IPS DF 19.7 (cell line): ENCODE data around the gene LSM6.

Source experiments
- DNase-seq: peaks from one replicate; pipeline ENCODE4 v3.0.0-alpha.2; 2013; ENCODE audit warnings: low read depth, low spot score

LSM6 gene

DNA sequence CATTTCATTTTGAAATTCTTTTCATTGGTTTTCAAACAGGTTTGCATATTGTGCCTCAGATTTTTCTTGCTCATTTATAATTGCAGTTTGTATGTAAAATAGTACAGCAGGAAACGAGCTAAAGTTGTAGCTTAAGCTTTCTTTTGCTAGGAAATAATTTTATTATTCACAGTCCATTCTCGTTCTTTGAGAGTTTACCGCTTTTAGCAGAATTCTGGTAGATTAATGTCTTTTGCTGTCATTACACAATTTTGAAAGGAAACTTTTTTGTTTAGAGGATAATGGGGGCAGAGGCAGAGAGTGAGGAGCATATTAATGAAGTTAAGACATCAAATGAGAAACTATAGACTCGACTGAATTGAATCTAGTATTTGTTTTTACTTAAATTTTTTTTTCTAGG is 10.5 kb downstream of the LSM6 start:
- no peak for DNase-seq

DNA sequence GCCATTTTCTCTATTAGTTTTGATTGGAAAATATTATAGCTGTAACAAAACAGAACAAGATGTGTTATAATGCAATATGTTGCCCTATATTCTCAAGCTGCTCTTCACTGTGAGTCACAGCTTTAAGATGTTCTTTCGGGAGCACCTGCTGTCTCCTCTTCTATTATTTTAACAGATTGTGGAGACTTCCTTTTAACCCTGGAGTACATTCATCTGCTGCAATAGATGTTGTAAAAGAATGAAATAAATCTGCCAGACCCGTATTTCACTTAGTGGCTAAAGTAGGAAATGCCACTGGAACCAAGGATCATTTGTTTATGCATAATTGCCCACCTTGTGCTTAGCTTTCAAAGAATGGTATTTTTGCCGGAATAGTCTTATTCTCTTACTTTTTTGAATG is 11.1 kb downstream of the LSM6 start:
- DNase-seq = no peak

DNA sequence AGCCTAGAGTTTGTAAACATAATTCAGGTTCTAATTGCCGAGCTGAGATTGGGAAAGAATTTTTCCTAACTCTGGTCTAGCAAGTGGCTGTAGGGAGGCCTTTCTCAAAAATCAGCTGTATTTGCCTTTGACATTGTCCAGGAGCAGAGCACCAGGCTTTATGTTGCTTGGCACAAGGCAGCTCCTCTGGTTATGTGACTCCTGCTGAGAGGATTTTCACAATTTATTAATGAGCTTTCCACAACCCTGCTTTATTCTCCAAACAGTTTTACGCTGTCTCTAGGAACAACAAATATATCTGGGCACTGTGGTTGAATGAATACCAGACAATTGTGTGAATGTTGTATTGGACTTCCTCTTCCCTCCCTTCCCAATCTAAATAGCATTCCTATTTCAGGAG is 14.9 kb downstream of the LSM6 start:
- no peak for DNase-seq

DNA sequence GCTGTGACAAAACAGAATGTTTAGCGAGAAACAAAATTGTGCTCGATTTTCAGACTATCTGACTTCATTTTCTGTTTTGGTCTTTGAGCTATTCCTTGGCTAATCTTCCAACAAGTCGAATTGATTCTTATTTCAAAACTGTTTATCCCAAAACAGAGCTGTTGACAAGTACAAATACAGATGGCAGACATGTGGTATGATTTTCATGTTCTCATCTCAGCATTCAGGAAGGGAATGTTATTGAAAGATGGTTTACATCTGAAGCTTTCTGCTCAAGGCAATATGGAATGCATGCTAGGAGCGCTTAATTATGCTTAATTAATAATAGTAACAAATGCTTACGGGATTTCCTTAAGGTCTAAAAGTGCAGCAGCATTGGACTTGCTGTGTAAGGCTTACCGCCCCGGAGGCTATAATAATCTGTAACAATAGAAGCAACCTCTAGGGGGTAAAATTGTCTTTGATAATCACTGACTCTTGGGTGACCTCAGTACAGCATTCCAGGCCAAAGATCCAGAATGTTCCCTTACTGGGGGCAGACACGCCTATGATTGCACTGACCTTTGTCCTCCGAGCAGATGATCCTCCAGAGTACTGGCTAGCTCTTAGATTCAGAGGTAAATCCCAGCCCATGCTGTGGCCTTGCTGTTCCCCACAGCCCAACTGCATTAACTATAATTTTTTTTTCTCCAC is 16.4 kb downstream of the LSM6 start:
- no peak for DNase-seq

DNA sequence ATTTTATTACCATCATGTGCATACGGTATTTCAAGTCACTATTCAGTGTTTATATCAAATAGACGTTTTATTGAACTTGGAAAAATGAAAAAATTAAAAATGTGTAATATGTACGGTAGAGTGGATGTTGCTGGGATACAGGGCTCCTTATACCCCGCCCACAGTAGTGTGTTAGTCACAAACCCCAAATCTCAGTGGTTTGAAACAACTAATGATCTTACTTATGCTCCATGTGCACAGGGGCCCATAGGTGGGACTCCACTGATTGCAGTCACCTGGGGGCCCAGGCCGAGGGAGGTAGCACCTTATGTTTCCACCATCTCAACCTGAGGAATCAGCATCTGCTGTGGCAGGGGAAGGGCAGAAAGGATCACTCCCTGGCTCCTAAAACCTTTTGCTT is 18.1 kb downstream of the LSM6 start:
- DNase-seq = no peak

DNA sequence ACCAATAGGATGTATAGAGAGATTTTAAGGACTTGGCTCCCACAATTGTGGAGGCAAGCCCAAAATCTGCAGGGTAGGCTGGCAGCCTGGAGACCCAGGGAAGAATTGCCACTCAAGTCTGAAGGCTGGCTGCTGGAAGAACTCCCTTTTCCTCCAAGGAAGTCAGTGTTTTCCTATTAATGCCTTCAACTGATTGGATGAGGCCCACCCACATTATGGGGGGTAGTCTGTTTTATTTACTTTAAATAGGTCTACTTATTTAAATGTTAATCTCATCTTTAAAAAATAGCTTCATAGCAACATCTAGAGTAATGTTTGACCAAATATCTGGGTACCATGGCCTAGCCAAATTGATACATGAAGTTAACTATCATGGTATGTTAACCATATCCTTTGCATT is 18.7 kb downstream of the LSM6 start:
- DNase-seq = no peak

DNA sequence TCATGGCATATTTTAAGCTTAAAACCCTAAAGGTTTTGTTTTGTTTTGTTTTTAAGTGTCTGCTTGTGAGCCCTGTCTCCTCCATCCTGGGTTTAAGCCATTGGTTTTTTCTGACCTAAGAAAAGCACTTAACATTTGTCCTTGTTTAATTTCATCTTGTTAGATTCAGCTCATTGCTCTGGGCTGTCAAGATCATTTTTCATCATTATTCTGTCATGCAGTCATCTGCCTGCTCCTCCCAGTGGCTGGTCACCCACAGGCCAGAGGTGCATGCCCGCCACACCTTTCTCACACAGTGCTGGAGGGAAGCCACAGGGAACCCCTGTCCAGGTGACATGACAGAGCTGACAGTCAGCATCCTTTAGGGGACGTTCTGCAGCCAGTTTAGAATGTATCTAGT is 27.1 kb downstream of the LSM6 start:
- no peak for DNase-seq

DNA sequence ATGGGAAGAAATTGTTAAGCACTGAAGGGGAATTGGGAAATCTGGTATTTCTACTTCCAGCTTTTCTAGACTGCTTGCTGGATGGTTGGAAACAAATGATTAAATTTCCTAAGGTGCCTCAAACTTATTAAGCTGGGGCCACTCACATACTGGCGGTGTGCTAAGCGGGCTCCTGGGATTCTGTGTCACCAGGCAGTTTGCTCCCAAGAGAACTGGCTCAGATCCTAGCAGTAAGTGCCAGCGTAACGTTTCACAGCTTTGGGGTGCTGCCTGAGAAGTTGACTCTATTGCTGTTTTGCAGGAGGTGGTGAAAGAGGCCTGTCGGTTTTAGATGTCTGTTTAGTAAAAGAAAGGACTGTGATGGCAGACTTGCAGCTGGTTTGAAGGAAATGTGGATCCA is 31.9 kb downstream of the LSM6 start:
- DNase-seq = no peak

DNA sequence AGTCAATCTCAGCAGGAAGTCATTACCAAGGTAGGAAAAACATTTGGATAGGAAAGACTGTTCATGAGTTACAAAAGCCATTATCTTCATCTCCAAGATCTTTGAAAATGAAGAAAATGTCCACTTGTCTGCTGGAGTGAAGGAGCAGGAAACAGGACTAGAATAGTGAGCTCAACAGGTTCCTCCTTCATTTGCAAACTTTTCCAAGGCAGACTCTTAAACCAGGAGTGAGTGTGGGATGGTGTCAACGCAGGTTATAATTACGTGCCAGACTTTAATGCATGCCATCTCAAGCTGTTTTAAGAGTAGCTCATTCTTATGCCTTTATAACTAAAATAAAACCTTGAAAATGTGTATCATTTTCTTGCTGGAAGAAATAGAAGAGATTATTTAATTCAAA is 35.4 kb downstream of the LSM6 start:
- no peak for DNase-seq

DNA sequence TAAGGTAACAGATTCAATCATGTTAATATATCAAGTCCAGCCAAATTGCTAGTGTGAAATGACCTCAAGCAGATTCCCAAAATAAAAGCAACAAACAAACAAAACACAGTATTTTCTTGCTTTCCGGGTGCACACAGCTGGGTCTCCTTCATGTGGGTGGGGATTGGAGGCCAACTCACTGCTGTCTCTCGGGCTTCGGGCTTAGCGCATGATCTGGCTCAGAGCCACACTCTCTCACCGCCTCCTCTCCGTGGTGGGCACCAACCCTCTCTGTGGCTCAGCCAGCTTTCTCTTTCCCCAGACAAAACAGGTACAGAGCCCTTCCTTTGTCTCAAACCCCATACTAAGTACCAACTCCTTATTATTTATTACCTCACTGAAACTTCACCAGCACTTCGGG is 35.9 kb downstream of the LSM6 start:
- no peak for DNase-seq

DNA sequence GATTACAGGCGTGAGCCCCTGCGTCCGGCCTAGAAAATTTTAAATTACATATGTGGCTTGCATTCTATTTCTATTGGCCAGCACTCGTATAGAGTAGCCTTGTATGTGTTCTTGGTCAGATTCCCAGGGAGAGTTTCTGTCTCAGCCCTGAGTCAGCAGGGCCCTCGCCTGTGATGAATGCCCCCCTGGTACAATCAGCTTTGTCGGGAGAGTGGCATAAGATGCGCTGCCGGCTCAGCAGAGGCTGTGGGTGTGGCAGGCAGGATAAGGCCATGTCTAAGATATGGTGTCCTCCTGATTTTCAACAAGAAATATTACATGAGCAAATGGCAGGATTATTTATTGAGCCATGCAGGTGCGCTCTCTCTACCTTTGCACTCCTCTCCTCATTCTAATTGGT is 37.3 kb downstream of the LSM6 start:
- no peak for DNase-seq

DNA sequence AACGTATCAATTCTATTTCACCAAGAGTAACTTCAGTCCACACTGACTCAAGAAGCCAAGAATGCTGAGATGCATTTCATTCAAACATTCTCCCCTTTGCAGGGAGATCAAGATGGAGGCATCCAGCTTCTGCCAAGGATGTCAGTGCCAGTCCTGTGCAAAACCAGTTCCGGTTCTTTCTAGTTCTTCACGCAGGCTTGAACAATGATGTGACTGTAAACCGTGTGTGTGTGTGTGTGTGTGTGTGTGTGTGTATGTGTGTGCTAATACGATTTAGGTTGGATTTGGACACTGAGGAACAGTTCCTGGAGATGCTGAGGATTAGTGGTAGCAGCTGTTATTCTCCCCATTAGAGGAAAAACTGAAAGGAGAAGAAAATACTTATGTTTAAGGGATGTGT is 38.7 kb downstream of the LSM6 start, which contains the start of gene REELD1:
Gene REELD1, plus strand, starts transcription at position 301 of the 400 bp plus-strand sequence. CDS start 2,415 bp downstream, outside the sequence.
- no peak for DNase-seq

DNA sequence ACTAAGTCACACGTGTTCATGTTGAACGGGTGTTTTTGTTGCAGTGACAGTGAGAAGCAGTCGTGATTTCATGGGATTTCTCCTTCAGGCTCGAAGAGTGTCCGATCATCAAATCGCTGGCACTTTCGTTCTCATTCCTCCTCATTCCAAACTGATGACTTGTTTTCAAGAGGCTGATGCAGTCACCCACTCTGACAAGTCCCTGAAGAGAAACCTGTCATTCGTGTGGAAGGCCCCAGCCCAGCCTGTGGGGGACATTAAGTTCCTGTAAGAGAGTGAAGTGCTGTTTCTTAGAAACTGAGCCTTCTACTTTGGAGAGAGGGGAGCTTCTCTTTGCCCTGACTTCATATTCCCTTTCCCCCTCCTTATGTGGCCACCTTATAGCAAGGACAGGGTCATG is 46.8 kb downstream of the LSM6 start:
- DNase-seq = no peak

DNA sequence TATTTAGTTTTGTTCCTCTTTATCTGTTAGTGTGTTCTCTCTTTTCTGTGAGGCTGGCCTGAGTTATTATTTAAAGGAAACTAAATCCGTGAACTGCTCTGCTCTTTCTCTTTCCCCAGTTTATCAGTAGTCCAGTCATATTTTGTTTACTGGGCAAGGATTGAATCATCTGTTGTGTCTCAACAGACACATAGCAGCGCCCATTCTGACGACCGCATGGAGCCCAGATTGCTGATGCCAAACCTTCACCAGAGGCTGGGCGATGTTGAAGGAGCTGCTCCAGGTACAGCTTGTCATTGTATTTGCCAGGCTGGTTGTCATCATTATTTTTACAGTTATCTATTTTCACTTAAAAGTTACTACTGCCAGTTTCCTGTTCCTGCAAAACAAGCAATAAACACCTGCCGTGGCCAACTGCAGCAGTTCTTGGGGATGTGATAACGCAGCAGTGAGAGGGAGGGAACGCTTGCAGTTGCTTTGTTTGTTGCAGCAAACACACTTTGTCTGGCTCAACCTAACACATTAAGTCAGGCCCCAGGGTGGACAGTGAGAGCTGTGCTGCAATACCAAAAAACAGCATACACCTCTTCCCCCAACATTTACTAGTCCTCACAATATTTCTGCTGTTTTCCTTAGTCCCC is 48.9 kb downstream of the LSM6 start:
- DNase-seq = no peak

DNA sequence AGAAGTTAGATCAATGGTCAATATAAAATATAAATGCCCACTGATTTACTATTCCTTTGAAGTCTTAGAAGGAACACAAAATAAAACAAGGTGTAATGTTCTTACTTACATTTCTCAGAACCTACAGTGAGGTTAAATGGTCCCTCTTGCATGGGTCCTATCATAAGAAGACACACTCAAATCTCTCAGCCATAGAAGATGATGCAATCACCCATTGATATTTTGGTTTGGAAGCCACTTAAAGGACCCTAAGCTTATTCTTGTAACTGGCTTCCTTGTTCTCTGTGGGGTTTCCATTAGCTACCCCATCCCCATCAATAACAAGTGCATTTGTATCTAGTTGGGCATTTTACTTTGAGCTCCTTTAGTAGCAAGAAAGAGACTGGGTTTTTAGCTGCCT is 53.9 kb downstream of the LSM6 start:
- no peak for DNase-seq

DNA sequence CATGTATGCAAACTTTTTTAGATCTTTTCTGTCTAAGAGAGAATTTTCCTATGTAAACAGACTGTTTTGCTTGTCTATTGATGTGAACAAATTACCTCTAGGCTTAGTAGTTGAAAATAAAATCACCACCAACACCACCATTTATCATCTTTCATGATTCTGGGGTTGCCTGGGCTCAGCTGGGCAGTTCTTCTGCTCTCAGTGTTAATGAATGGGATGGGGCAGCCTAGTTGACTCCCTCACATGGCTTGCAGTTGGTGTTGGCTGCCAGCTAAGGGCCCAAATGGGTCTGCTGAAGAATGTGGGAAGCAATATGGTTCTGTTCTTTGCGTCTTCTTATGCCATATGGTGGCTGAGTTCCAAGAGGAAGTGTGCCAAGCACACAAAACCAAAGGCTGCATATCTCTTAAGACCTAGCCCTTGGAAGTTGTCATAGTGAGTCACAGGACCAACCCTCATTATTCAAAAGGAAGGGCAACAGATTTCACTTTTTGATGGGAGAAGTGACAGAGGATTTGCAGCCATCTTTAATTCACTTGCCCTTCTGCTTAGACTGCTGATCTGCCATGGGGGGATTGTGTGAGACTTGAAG is 56.7 kb downstream of the LSM6 start:
- no peak for DNase-seq

DNA sequence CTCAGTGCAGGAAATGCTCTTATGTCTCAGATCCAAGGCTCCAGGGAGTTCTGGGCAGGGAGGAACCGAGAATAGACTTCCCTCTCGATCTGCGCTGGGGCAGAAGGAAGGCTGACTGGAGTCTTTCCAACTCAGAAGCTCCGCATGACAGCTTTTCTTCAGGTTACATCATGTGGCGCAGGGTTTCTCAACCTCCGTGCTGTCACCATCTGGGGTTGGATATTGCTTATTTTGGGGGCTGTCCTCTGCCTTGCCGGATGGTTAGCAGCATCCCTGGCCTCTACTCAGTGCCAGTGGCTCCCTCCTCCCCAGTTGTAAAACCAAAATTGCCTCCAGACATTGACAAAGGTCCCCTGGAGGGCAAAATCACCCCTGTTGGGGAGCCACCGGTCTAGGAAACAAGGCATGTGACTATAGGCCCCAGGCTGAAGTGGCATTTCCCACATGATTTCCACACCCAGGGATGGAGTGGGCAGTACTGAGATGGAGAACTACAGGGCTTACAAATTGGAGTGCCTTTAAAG is 60.2 kb downstream of the LSM6 start:
- DNase-seq = no peak

DNA sequence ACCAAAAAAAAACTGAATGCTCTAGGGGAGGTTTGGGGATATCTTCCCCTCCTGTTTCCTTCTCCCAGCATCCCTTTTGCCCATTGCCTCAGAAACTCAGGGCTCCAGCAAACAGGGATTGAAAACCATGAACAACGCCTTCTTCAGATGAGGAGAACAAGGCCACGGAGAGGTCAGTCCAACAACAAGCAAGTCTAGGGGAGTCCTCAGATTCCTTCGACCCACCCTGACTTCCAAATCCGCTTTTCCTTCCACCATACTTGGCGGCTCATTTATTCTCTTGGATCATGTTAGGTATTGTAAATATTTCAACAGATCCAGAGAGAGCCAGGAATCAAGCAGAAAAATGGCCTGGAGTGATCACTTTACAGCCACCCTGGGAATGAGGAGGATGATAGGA is 60.7 kb downstream of the LSM6 start:
- DNase-seq = no peak

DNA sequence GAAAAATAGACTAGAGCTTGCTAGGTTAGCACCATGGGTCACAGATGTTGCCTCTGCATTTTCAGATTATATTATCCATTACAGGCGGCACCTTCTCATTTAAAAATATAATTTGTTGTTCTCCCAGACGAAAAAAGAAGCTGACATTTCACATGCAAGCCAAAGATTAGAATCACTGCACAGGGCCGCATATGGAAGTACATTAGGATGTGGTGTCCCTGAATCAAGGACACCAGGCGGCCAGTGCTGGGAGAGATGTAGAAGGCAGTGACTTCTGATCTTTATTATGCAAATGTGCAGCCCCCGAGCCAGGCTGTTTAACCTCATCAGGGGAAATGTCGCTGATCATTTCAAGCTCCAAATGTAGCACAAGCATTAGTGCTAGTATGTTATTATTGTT is 61.6 kb downstream of the LSM6 start:
- no peak for DNase-seq

DNA sequence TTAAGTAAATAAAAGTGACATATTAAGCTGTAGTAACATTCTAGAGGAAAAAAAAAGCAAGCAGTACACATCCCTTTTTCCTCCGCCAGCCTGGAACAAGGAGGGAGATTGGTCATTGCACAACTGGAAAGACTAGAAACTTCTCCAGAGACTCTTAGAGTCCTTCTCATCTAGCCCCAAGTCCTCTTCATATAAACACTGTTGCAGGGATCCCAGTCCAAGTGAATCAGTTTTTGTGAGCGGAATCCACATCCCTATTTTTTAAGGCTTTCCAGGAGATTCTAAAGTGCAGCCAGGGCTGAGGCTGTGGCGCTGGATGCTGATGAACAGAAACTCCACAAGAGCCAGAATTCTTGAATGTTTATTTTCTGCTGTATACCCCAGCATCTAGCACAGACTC is 62.6 kb downstream of the LSM6 start:
- DNase-seq = no peak
